A673 (cell line): ENCODE data around the gene PNRC2. TPM values are rescaled to one million over a fixed set of nuclear protein-coding genes. Genes with fewer than 3 reads are reported as not detected.

ENCODE experiments used
- BruUV-seq: library from RNA; stranded (reverse); fragments of 400-500 nt; replicated peaks from 2 replicates; lab custom pipeline; 2021; lab: Mats Ljungman, UMichigan
- CTCF ChIA-PET: fragments of 300-600 bp; sonication (Branson Sonifier 250); formaldehyde crosslinking; loops from one replicate; lab custom pipeline; 2022; ENCODE audit warnings: antibody characterized with exemption; lab: Charles Lee
- POLR2A ChIA-PET: fragments of 300-600 bp; sonication (Branson Sonifier 250); formaldehyde crosslinking; loops from one replicate; lab custom pipeline; 2022; ENCODE audit warnings: antibody characterized with exemption; ENCODE audit not compliant: low non-redundant PET; lab: Charles Lee
- DNase-seq: peaks from one replicate; pipeline ENCODE4 v3.0.0-alpha.2; 2015; ENCODE audit warnings: low spot score
- H3K27ac ChIP-seq: fragments of 200-600 bp; sonication (generic); 2 replicates; pipeline ENCODE4 v1.5.1; 2016; ENCODE audit warnings: mixed run types, low read depth, mild to moderate bottlenecking, mixed read lengths, antibody characterized with exemption, low read length; ENCODE audit not compliant: poor library complexity, severe bottlenecking
- H3K27me3 ChIP-seq: fragments of 200-600 bp; sonication (generic); replicated peaks from 2 replicates; pipeline ENCODE4 v1.6.1; 2017; ENCODE audit warnings: mixed run types, low read depth, mild to moderate bottlenecking, mixed read lengths, antibody characterized with exemption, low read length; ENCODE audit not compliant: insufficient read depth, poor library complexity
- H3K36me3 ChIP-seq: fragments of 200-600 bp; sonication (generic); 2 replicates; pipeline ENCODE4 v1.6.1; 2016; ENCODE audit warnings: mixed run types, mild to moderate bottlenecking, mixed read lengths, antibody characterized with exemption, low read length; ENCODE audit not compliant: insufficient read depth, poor library complexity, severe bottlenecking
- H3K4me1 ChIP-seq: fragments of 200-600 bp; sonication (generic); 2 replicates; pipeline ENCODE4 v1.6.1; 2017; ENCODE audit warnings: mixed run types, mild to moderate bottlenecking, mixed read lengths, antibody characterized with exemption, low read length; ENCODE audit not compliant: insufficient read depth, poor library complexity, severe bottlenecking
- H3K4me3 ChIP-seq: fragments of 200-600 bp; sonication (generic); 2 replicates; pipeline ENCODE4 v1.5.1; 2016; ENCODE audit warnings: low read depth, mixed run types, mild to moderate bottlenecking, mixed read lengths, low read length; ENCODE audit not compliant: poor library complexity, severe bottlenecking
- H3K9me3 ChIP-seq: fragments of 200-600 bp; sonication (generic); 2 replicates; pipeline ENCODE4 v1.6.1; 2016; ENCODE audit warnings: mixed run types, low read depth, mild to moderate bottlenecking, mixed read lengths, antibody characterized with exemption, low read length; ENCODE audit not compliant: poor library complexity, severe bottlenecking
- CTCF ChIP-seq: fragments of 300-800, 200-600 bp; sonication (generic); conservative IDR thresholded peaks from 2 replicates; pipeline ENCODE4 v1.5.1; 2017; ENCODE audit warnings: low read depth, mild to moderate bottlenecking, antibody characterized with exemption, low read length, moderate library complexity, mixed read lengths
- EZH2 ChIP-seq: fragments of 200-600 bp; sonication (generic); IDR thresholded peaks from 2 replicates; pipeline ENCODE4 v1.6.1; 2017; ENCODE audit warnings: borderline replicate concordance, low read depth, mild to moderate bottlenecking, mixed read lengths, antibody characterized with exemption, low read length; ENCODE audit not compliant: poor library complexity, severe bottlenecking
- intact Hi-C: fragments of 100-400 bp; cut with micrococcal nuclease; formaldehyde crosslinking; loops from one replicate; pipeline ENCODE4 v1.10.0; 2022; ENCODE audit not compliant: unreplicated experiment
- total RNA-seq: library from RNA; stranded (reverse); gene quantifications from 2 replicates; pipeline ENCODE4 v1.2.3, GENCODE V29; 2021

PNRC2 gene
- total RNA-seq, 1 experiment from 2014 or later = 76.2 TPM

GRCh38 chr1:23911921-23912320 lies 47.7 kb upstream of the PNRC2 start:
- ChIA-PET POLR2A (no interaction called here), CTCF (no interaction called here)
- TF ChIP-seq CTCF = no peak
- TF ChIP-seq EZH2 = no peak
- H3K4me1 ChIP-seq = no peaks in the 10 kb centered on the region
- BruUV-seq = no TSS peak
- no peaks in the 10 kb centered on the region for H3K9me3 ChIP-seq
- intact Hi-C loops = no loop called here
- H3K36me3 ChIP-seq = no peaks in the 10 kb centered on the region
- H3K27me3 ChIP-seq = no peaks in the 10 kb centered on the region
- no peak overlapping the region for H3K27ac ChIP-seq
- DNase-seq = no peak
- no peak overlapping the region for H3K4me3 ChIP-seq

- Histone ChIP-seq H3K4me3 (no peak within 1 kb of the TSS), H3K27ac (no peak within 1 kb of the TSS), H3K36me3 (no peaks in the 10 kb centered on the region), H3K27me3 (no peaks in the 10 kb centered on the region), H3K9me3 (no peaks in the 10 kb centered on the region), H3K4me1 (no peaks in the 10 kb centered on the region)
- ChIA-PET POLR2A (no interaction called here), CTCF (interaction anchor here (0.7 kb wide), 1 partner anchor 18 kb away, joined by 3 read pairs; no protein-coding TSS in a partner anchor)
- BruUV-seq = no TSS peak
- no peak for TF ChIP-seq EZH2
- no peak for TF ChIP-seq CTCF
- DNase-seq = no peak
- intact Hi-C loops = no loop called here
Observed at GRCh38 chr1:23913212-23913880, 46.3 kb upstream of the PNRC2 start, which contains the start of gene CNR2. TSS of gene CNR2 (minus strand) at chr1:23913362. CDS start at chr1:23875617, 37,745 bp downstream.

- Histone ChIP-seq H3K27me3 (no peaks in the 10 kb centered on the region), H3K36me3 (no peaks in the 10 kb centered on the region), H3K4me3 (no peak overlapping the region), H3K27ac (no peak overlapping the region), H3K9me3 (no peaks in the 10 kb centered on the region), H3K4me1 (no peaks in the 10 kb centered on the region)
- DNase-seq = no peak
- TF ChIP-seq CTCF (no peak), EZH2 (no peak)
- ChIA-PET POLR2A (no interaction called here), CTCF (no interaction called here)
- BruUV-seq = no TSS peak
- intact Hi-C loops = loop anchor here (5.0 kb wide), 1 partner anchor 108 kb away; no protein-coding TSS in a partner anchor
Observed at GRCh38 chr1:23914921-23915320, 44.7 kb upstream of the PNRC2 start.
